Fibroblast of lung (primary cell): ENCODE measurements around the gene MEIOB. TPM values are rescaled to one million over a fixed set of nuclear protein-coding genes. Genes with fewer than 3 reads are reported as not detected.

Source experiments
- DNase-seq, 2 donors: peaks; one replicate each; pipeline versions ENCODE4 v3.0.0 to v3.0.0-alpha.2; 2010; ENCODE audit warnings: low read depth in 2 of 2
- H2AFZ ChIP-seq: 2 replicates; pipeline ENCODE4 v1.5.1; 2012; ENCODE audit warnings: low read length, control low read depth, inconsistent platforms
- H3K27ac ChIP-seq: 2 replicates; pipeline ENCODE4 v1.5.1; 2011; ENCODE audit warnings: low read length, control low read depth; ENCODE audit not compliant: insufficient read depth
- H3K27me3 ChIP-seq: 2 replicates; pipeline ENCODE4 v1.5.1; 2011; ENCODE audit warnings: mild to moderate bottlenecking, low read length; ENCODE audit not compliant: control insufficient read depth, insufficient read depth
- H3K36me3 ChIP-seq: 2 replicates; pipeline ENCODE4 v1.5.1; 2011; ENCODE audit warnings: low read length; ENCODE audit not compliant: control insufficient read depth, insufficient read depth
- H3K4me1 ChIP-seq: 2 replicates; pipeline ENCODE4 v1.5.1; 2011; ENCODE audit warnings: low read length; ENCODE audit not compliant: control insufficient read depth, insufficient read depth; ENCODE audit errors: extremely low read depth
- H3K4me2 ChIP-seq: 2 replicates; pipeline ENCODE4 v1.5.1; 2011; ENCODE audit warnings: low read length, control low read depth; ENCODE audit not compliant: insufficient read depth; ENCODE audit errors: extremely low read depth
- H3K4me3 ChIP-seq, 4 experiments: fragments of 200-600 bp in 1 of 4; sonication (generic) in 1 of 4; replicated peaks in 1 of 4; 2 replicates each; pipeline ENCODE4 v1.5.1; 2011 to 2016; ENCODE audit warnings: low read length in 4 of 4, low read depth in 3 of 4, mild to moderate bottlenecking in 3 of 4, control low read depth in 2 of 4, inconsistent platforms in 1 of 4, mixed read lengths in 1 of 4; ENCODE audit not compliant: insufficient read depth in 1 of 4; ENCODE audit errors: control extremely low read depth in 1 of 4
- H3K79me2 ChIP-seq: 2 replicates; pipeline ENCODE4 v1.5.1; 2012; ENCODE audit warnings: mild to moderate bottlenecking, low read length, inconsistent platforms; ENCODE audit not compliant: control insufficient read depth, insufficient read depth
- H3K9ac ChIP-seq: 2 replicates; pipeline ENCODE4 v1.5.1; 2011; ENCODE audit warnings: mild to moderate bottlenecking, low read length, control low read depth; ENCODE audit not compliant: insufficient read depth
- H3K9me3 ChIP-seq: 2 replicates; pipeline ENCODE4 v1.5.1; 2012; ENCODE audit warnings: low read depth, low read length; ENCODE audit not compliant: control insufficient read depth, insufficient read depth
- H4K20me1 ChIP-seq: 2 replicates; pipeline ENCODE4 v1.5.1; 2011; ENCODE audit warnings: low read length; ENCODE audit not compliant: control insufficient read depth, insufficient read depth; ENCODE audit errors: extremely low read depth
- EZH2 ChIP-seq: IDR thresholded peaks from 2 replicates; pipeline ENCODE4 v1.5.1; 2012; ENCODE audit warnings: low read length, control low read depth, mild to moderate bottlenecking; ENCODE audit errors: missing control alignments
- polyA plus RNA-seq, 2 donors: library from polyadenylated mRNA; depleted of rRNA in 1 of 2; stranded (reverse) in 1 of 2; unstranded in 1 of 2; fragments of >200 nt; gene quantifications; 2 replicates each; pipeline ENCODE4 v1.2.1, GENCODE V29; 2011 to 2012; ENCODE audit warnings: missing spikeins in 1 of 2
- total RNA-seq: library from RNA; depleted of rRNA; stranded (reverse); fragments of >200 nt; gene quantifications from 2 replicates; pipeline ENCODE4 v1.2.1, GENCODE V29; 2014
- TF ChIP-seq, protein P1 (sequence below), 2 donors: IDR thresholded peaks in 1 of 2; conservative IDR thresholded peaks in 1 of 2; 1 replicate in 1 of 2; 2 replicates in 1 of 2; pipeline ENCODE4 v1.5.1; 2011 to 2012; ENCODE audit warnings: low read length in 2 of 2, control low read depth in 1 of 2, inconsistent platforms in 1 of 2, low read depth in 1 of 2, mild to moderate bottlenecking in 1 of 2

MEIOB gene
- total and polyA plus RNA-seq, 2 donors (not counting 1 experiment from before 2014, with no cell fraction given): not detected

GRCh38 chr16:1784977-1785845, 86.8 kb downstream of the MEIOB start:
- Histone ChIP-seq H3K4me2 (no peak overlapping the region), H2AFZ (no peak overlapping the region), H3K4me1 (peaks cover 2% of the 10 kb centered on the region), H3K4me3 (no peak overlapping the region), H4K20me1 (no peaks in the 10 kb centered on the region), H3K36me3 (peaks cover 16% of the 10 kb centered on the region), H3K9me3 (no peaks in the 10 kb centered on the region), H3K79me2 (peaks cover 31% of the 10 kb centered on the region), H3K27me3 (no peaks in the 10 kb centered on the region), H3K9ac (no peak overlapping the region), H3K27ac (no peak overlapping the region)
- no peak for DNase-seq
- TF ChIP-seq EZH2: no peak
- TF ChIP-seq, protein P1, sequence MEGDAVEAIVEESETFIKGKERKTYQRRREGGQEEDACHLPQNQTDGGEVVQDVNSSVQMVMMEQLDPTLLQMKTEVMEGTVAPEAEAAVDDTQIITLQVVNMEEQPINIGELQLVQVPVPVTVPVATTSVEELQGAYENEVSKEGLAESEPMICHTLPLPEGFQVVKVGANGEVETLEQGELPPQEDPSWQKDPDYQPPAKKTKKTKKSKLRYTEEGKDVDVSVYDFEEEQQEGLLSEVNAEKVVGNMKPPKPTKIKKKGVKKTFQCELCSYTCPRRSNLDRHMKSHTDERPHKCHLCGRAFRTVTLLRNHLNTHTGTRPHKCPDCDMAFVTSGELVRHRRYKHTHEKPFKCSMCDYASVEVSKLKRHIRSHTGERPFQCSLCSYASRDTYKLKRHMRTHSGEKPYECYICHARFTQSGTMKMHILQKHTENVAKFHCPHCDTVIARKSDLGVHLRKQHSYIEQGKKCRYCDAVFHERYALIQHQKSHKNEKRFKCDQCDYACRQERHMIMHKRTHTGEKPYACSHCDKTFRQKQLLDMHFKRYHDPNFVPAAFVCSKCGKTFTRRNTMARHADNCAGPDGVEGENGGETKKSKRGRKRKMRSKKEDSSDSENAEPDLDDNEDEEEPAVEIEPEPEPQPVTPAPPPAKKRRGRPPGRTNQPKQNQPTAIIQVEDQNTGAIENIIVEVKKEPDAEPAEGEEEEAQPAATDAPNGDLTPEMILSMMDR (conservative IDR thresholded peaks at IDR 0.05 in 1 of 2, IDR thresholded peaks at IDR 0.05 in 1 of 2; ENCODE audit: low read depth in 1 of 2, low read length in 2 of 2): no peak

Other genes with a start within 250 kb of the MEIOB start
- gene JPT2, start 193.9 kb downstream of the MEIOB start, total RNA-seq: 15.5 and 22.9 TPM in 2 replicates
- gene JPT2, start 193.9 kb downstream of the MEIOB start, polyA plus RNA-seq: 41.2 and 55.2 TPM in 2 replicates
- gene MAPK8IP3, start 166.0 kb downstream of the MEIOB start, total RNA-seq: 24.1 and 36.3 TPM in 2 replicates
- 7.9 and 9.4 TPM in 2 replicates for gene MAPK8IP3, start 166.0 kb downstream of the MEIOB start, polyA plus RNA-seq
- 61.9 and 69.7 TPM in 2 replicates for gene NME3, start 100.6 kb downstream of the MEIOB start, total RNA-seq
- 8.7 and 9.9 TPM in 2 replicates for gene NME3, start 100.6 kb downstream of the MEIOB start, polyA plus RNA-seq
- gene EME2, start 99.4 kb downstream of the MEIOB start, total RNA-seq: 5.4 and 8.3 TPM in 2 replicates
- 2.2 and 2.7 TPM in 2 replicates for gene EME2, start 99.4 kb downstream of the MEIOB start, polyA plus RNA-seq
- gene MRPS34, start 99.0 kb downstream of the MEIOB start, total RNA-seq: 58.6 and 74.3 TPM in 2 replicates
- gene MRPS34, start 99.0 kb downstream of the MEIOB start, polyA plus RNA-seq: 40.1 and 61.5 TPM in 2 replicates
- gene SPSB3, start 89.6 kb downstream of the MEIOB start, total RNA-seq: 30.6 and 32.7 TPM in 2 replicates
- gene SPSB3, start 89.6 kb downstream of the MEIOB start, polyA plus RNA-seq: 7.7 and 9.6 TPM in 2 replicates
- gene NUBP2, start 89.2 kb downstream of the MEIOB start, total RNA-seq: 43.6 and 49.3 TPM in 2 replicates
- 13.5 and 18.1 TPM in 2 replicates for gene NUBP2, start 89.2 kb downstream of the MEIOB start, polyA plus RNA-seq
- not detected in 2 replicates for gene IGFALS, start 78.5 kb downstream of the MEIOB start, total RNA-seq
- gene IGFALS, start 78.5 kb downstream of the MEIOB start, polyA plus RNA-seq: not detected in 2 replicates
- 29.8 and 47.4 TPM in 2 replicates for gene HAGH, start 45.3 kb downstream of the MEIOB start, total RNA-seq
- gene HAGH, start 45.3 kb downstream of the MEIOB start, polyA plus RNA-seq: 18.4 and 24.0 TPM in 2 replicates
- gene FAHD1, start 45.0 kb downstream of the MEIOB start, total RNA-seq: 66.0 and 78.3 TPM in 2 replicates
- gene FAHD1, start 45.0 kb downstream of the MEIOB start, polyA plus RNA-seq: 28.3 and 37.4 TPM in 2 replicates
- gene HS3ST6, start 46.3 kb upstream of the MEIOB start, total RNA-seq: not detected in 2 replicates
- gene HS3ST6, start 46.3 kb upstream of the MEIOB start, polyA plus RNA-seq: not detected in 2 replicates
- gene MSRB1, start 71.0 kb upstream of the MEIOB start, total RNA-seq: 5.6 and 7.1 TPM in 2 replicates
- 21.4 and 25.6 TPM in 2 replicates for gene MSRB1, start 71.0 kb upstream of the MEIOB start, polyA plus RNA-seq
- not detected in 2 replicates for gene RPL3L, start 82.5 kb upstream of the MEIOB start, total RNA-seq
- gene RPL3L, start 82.5 kb upstream of the MEIOB start, polyA plus RNA-seq: not detected in 2 replicates
- 149 TPM in 2 replicates for gene NDUFB10, start 87.4 kb upstream of the MEIOB start, total RNA-seq
- 123 and 152 TPM in 2 replicates for gene NDUFB10, start 87.4 kb upstream of the MEIOB start, polyA plus RNA-seq
- 2,596 and 3,027 TPM in 2 replicates for gene RPS2, start 92.7 kb upstream of the MEIOB start, total RNA-seq
- 1,683 and 2,648 TPM in 2 replicates for gene RPS2, start 92.7 kb upstream of the MEIOB start, polyA plus RNA-seq
- not detected in 2 replicates for gene RNF151, start 94.7 kb upstream of the MEIOB start, total RNA-seq
- gene RNF151, start 94.7 kb upstream of the MEIOB start, polyA plus RNA-seq: not detected in 2 replicates
- gene TBL3, start 99.9 kb upstream of the MEIOB start, total RNA-seq: 20.0 and 23.9 TPM in 2 replicates
- 14.6 and 25.4 TPM in 2 replicates for gene TBL3, start 99.9 kb upstream of the MEIOB start, polyA plus RNA-seq
- gene NOXO1, start 109.3 kb upstream of the MEIOB start, total RNA-seq: under 0.01 TPM in 1 of 2 replicates, not detected in the other
- gene NOXO1, start 109.3 kb upstream of the MEIOB start, polyA plus RNA-seq: 0.03 TPM in 2 replicates
- 13.1 and 13.2 TPM in 2 replicates for gene GFER, start 112.0 kb upstream of the MEIOB start, total RNA-seq
- gene GFER, start 112.0 kb upstream of the MEIOB start, polyA plus RNA-seq: 7.5 and 12.5 TPM in 2 replicates
- 1.5 and 1.8 TPM in 2 replicates for gene SYNGR3, start 117.8 kb upstream of the MEIOB start, total RNA-seq
- 1.8 and 6.0 TPM in 2 replicates for gene SYNGR3, start 117.8 kb upstream of the MEIOB start, polyA plus RNA-seq
- gene ZNF598, start 137.7 kb upstream of the MEIOB start, total RNA-seq: 10.8 and 18.8 TPM in 2 replicates
- gene ZNF598, start 137.7 kb upstream of the MEIOB start, polyA plus RNA-seq: 11.6 and 18.7 TPM in 2 replicates
- gene NPW, start 147.6 kb upstream of the MEIOB start, total RNA-seq: 0.26 and 0.99 TPM in 2 replicates
- gene NPW, start 147.6 kb upstream of the MEIOB start, polyA plus RNA-seq: 0.06 and 0.20 TPM in 2 replicates
- 16.9 and 21.5 TPM in 2 replicates for gene NHERF2, start 154.7 kb upstream of the MEIOB start, total RNA-seq
- 30.7 and 38.0 TPM in 2 replicates for gene NHERF2, start 154.7 kb upstream of the MEIOB start, polyA plus RNA-seq
- gene NTHL1, start 175.7 kb upstream of the MEIOB start, total RNA-seq: 34.7 and 44.4 TPM in 2 replicates
- gene NTHL1, start 175.7 kb upstream of the MEIOB start, polyA plus RNA-seq: 8.4 and 9.2 TPM in 2 replicates
- gene TSC2, start 175.8 kb upstream of the MEIOB start, total RNA-seq: 35.7 and 46.6 TPM in 2 replicates
- 24.5 and 39.6 TPM in 2 replicates for gene TSC2, start 175.8 kb upstream of the MEIOB start, polyA plus RNA-seq